SKM-1 treated with dmso at 0.1 percent for 144 hours (cell line): Measurements from ENCODE around the gene MLXIPL.
"Not testable (repeated sequence)": the region's sequence is repeated elsewhere in the genome, so short reads cannot be mapped to it uniquely, and the experiment has no call there.

ENCODE experiments used
- DNase-seq: peaks from one replicate; lab custom pipeline; 2025; ENCODE audit not compliant: unreplicated experiment; lab: John Stamatoyannopoulos, UW

The MLXIPL gene

GRCh38 chr7:73555411-73555982, 68.8 kb downstream of the MLXIPL start:
- no peak for DNase-seq

- DNase-seq = not testable (repeated sequence)
Observed at GRCh38 chr7:73550093-73550492, 74.2 kb downstream of the MLXIPL start.

GRCh38 chr7:73549176-73549575, 75.1 kb downstream of the MLXIPL start:
- no peak for DNase-seq

GRCh38 chr7:73547841-73548240, 76.5 kb downstream of the MLXIPL start:
- no peak for DNase-seq

GRCh38 chr7:73544678-73545077, 79.6 kb downstream of the MLXIPL start:
- DNase-seq = no peak
